IgD-negative memory B cell (primary cell): ENCODE results near the gene KRT33A. TPM values are rescaled to one million over a fixed set of nuclear protein-coding genes. Genes with fewer than 3 reads are reported as not detected.
"Not testable (repeated sequence)": the region's sequence is repeated elsewhere in the genome, so short reads cannot be mapped to it uniquely, and the experiment has no call there.

Source experiments
- H3K27ac Mint-ChIP-seq, 3 donors: one replicate each; pipeline ENCODE4 v1.8.0; 2020 to 2022; ENCODE audit warnings: mild to moderate bottlenecking in 3 of 3, mixed read lengths in 3 of 3, moderate library complexity in 1 of 3
- H3K27me3 Mint-ChIP-seq: one replicate; pipeline ENCODE4 v1.8.0; 2021; ENCODE audit warnings: mixed read lengths
- H3K36me3 Mint-ChIP-seq: one replicate; pipeline ENCODE4 v1.8.0; 2020; ENCODE audit warnings: mild to moderate bottlenecking, mixed read lengths
- H3K4me1 Mint-ChIP-seq, 3 donors: one replicate each; pipeline ENCODE4 v1.8.0; 2020 to 2022; ENCODE audit warnings: mixed read lengths in 3 of 3, mild to moderate bottlenecking in 1 of 3
- H3K4me3 Mint-ChIP-seq, 4 donors: one replicate each; pipeline ENCODE4 v1.8.0; 2020 to 2022; ENCODE audit warnings: mild to moderate bottlenecking in 4 of 4, mixed read lengths in 4 of 4, moderate library complexity in 3 of 4
- H3K9me3 Mint-ChIP-seq, 3 donors: one replicate each; pipeline ENCODE4 v1.8.0; 2020 to 2021; ENCODE audit warnings: mixed read lengths in 3 of 3, mild to moderate bottlenecking in 1 of 3
- polyA plus RNA-seq: library from polyadenylated mRNA; unstranded; fragments of 300-500 nt; fragmentation: Illumina TruSeq; gene quantifications from one replicate; pipeline ENCODE4 v1.2.3, GENCODE V29; 2021

Gene KRT33A
- polyA plus RNA-seq, 1 donor from 2014 or later = not detected

GRCh38 chr17:41381943-41382342 lies 31.3 kb upstream of the KRT33A start, which contains the start of gene KRT34:
Gene KRT34 (minus strand): TSS chr17:41382306. CDS start chr17:41382246, 60 bp downstream.
- peaks cover 3 to 16% (median 4%) of the 10 kb centered on the region in 3 donors for H3K9me3 Mint-ChIP-seq
- H3K4me1 Mint-ChIP-seq, H3K27me3 Mint-ChIP-seq, H3K4me3 Mint-ChIP-seq, H3K36me3 Mint-ChIP-seq, H3K27ac Mint-ChIP-seq: not testable (repeated sequence)

GRCh38 chr17:41380091-41380490 lies 29.5 kb upstream of the KRT33A start:
- not testable (repeated sequence) for H3K27ac Mint-ChIP-seq, H3K36me3 Mint-ChIP-seq, H3K9me3 Mint-ChIP-seq, H3K4me1 Mint-ChIP-seq, H3K27me3 Mint-ChIP-seq, H3K4me3 Mint-ChIP-seq

GRCh38 chr17:41377546-41377945 lies 26.9 kb upstream of the KRT33A start:
- Mint-ChIP-seq H3K27me3 (peaks cover 10% of the 10 kb centered on the region), H3K4me1 (no peaks in the 10 kb centered on the region), H3K4me3 (no peak overlapping the region), H3K27ac (no peak overlapping the region), H3K9me3 (peaks cover 0 to 4% (median 3%) of the 10 kb centered on the region in 3 donors), H3K36me3 (peaks cover 3% of the 10 kb centered on the region)

- Mint-ChIP-seq H3K4me3 (no peak within 1 kb of the TSS), H3K27me3 (peaks cover 10% of the 10 kb centered on the region), H3K9me3 (peaks cover 0 to 4% (median 0%) of the 10 kb centered on the region in 3 donors), H3K27ac (no peak within 1 kb of the TSS), H3K36me3 (no peaks in the 10 kb centered on the region), H3K4me1 (peaks cover 0 to 4% (median 0%) of the 10 kb centered on the region in 3 donors)
Measured at GRCh38 chr17:41369713-41370112, 19.1 kb upstream of the KRT33A start, which contains the start of gene KRT33B. Gene KRT33B (minus strand): TSS chr17:41369813. CDS start chr17:41369750, 63 bp downstream.

GRCh38 chr17:41369023-41369422 lies 18.4 kb upstream of the KRT33A start:
- H3K27ac Mint-ChIP-seq = no peak overlapping the region
- H3K4me1 Mint-ChIP-seq = peaks cover 0 to 7% (median 0%) of the 10 kb centered on the region in 3 donors
- no peak overlapping the region for H3K4me3 Mint-ChIP-seq
- peaks cover 0 to 4% (median 0%) of the 10 kb centered on the region in 3 donors for H3K9me3 Mint-ChIP-seq
- no peaks in the 10 kb centered on the region for H3K36me3 Mint-ChIP-seq
- peaks cover 8% of the 10 kb centered on the region for H3K27me3 Mint-ChIP-seq

- H3K27ac Mint-ChIP-seq = no peak overlapping the region
- peaks cover 8% of the 10 kb centered on the region for H3K27me3 Mint-ChIP-seq
- no peak overlapping the region for H3K4me3 Mint-ChIP-seq
- no peaks in the 10 kb centered on the region for H3K36me3 Mint-ChIP-seq
- peaks cover 0 to 7% (median 0%) of the 10 kb centered on the region in 3 donors for H3K4me1 Mint-ChIP-seq
- H3K9me3 Mint-ChIP-seq = peaks cover 0 to 2% (median 0%) of the 10 kb centered on the region in 3 donors
Measured at GRCh38 chr17:41367426-41368075, 16.9 kb upstream of the KRT33A start.

GRCh38 chr17:41366070-41366469 lies 15.4 kb upstream of the KRT33A start:
- peaks cover 0 to 3% (median 0%) of the 10 kb centered on the region in 3 donors for H3K9me3 Mint-ChIP-seq
- no peaks in the 10 kb centered on the region for H3K36me3 Mint-ChIP-seq
- H3K27ac Mint-ChIP-seq = no peak overlapping the region
- H3K4me1 Mint-ChIP-seq = peaks cover 0 to 7% (median 0%) of the 10 kb centered on the region in 3 donors
- H3K4me3 Mint-ChIP-seq = no peak overlapping the region
- H3K27me3 Mint-ChIP-seq = peaks cover 11% of the 10 kb centered on the region

GRCh38 chr17:41363881-41364280 lies 13.3 kb upstream of the KRT33A start:
- no peak overlapping the region for H3K27ac Mint-ChIP-seq
- H3K36me3 Mint-ChIP-seq = no peaks in the 10 kb centered on the region
- no peak overlapping the region for H3K4me3 Mint-ChIP-seq
- peaks cover 0 to 3% (median 2%) of the 10 kb centered on the region in 3 donors for H3K9me3 Mint-ChIP-seq
- H3K4me1 Mint-ChIP-seq = peaks cover 0 to 7% (median 0%) of the 10 kb centered on the region in 3 donors
- peaks cover 11% of the 10 kb centered on the region for H3K27me3 Mint-ChIP-seq

- peaks cover 0 to 7% (median 2%) of the 10 kb centered on the region in 3 donors for H3K9me3 Mint-ChIP-seq
- H3K36me3 Mint-ChIP-seq = no peaks in the 10 kb centered on the region
- no peak overlapping the region for H3K4me3 Mint-ChIP-seq
- peaks cover 0 to 3% (median 0%) of the 10 kb centered on the region in 3 donors for H3K4me1 Mint-ChIP-seq
- H3K27me3 Mint-ChIP-seq = peaks cover 7% of the 10 kb centered on the region
- no peak overlapping the region for H3K27ac Mint-ChIP-seq
Measured at GRCh38 chr17:41360296-41360995, 9.8 kb upstream of the KRT33A start.

- Mint-ChIP-seq H3K4me1 (no peaks in the 10 kb centered on the region), H3K27me3 (peaks cover 9% of the 10 kb centered on the region), H3K36me3 (no peaks in the 10 kb centered on the region), H3K4me3 (no peak overlapping the region), H3K27ac (no peak overlapping the region), H3K9me3 (peaks cover 0 to 4% (median 3%) of the 10 kb centered on the region in 3 donors)
Measured at GRCh38 chr17:41354536-41354935, 3.9 kb upstream of the KRT33A start.

GRCh38 chr17:41352597-41353366 lies 2.2 kb upstream of the KRT33A start:
- Mint-ChIP-seq H3K9me3 (peaks cover 0 to 4% (median 3%) of the 10 kb centered on the region in 3 donors), H3K4me3 (no peak overlapping the region), H3K36me3 (no peaks in the 10 kb centered on the region), H3K27ac (no peak overlapping the region), H3K27me3 (peaks cover 9% of the 10 kb centered on the region), H3K4me1 (no peaks in the 10 kb centered on the region)

- H3K27me3 Mint-ChIP-seq = peaks cover 8% of the 10 kb centered on the region
- no peak overlapping the region for H3K27ac Mint-ChIP-seq
- no peak overlapping the region for H3K4me3 Mint-ChIP-seq
- no peaks in the 10 kb centered on the region for H3K36me3 Mint-ChIP-seq
- H3K4me1 Mint-ChIP-seq = no peaks in the 10 kb centered on the region
- peaks cover 0 to 3% (median 0%) of the 10 kb centered on the region in 3 donors for H3K9me3 Mint-ChIP-seq
Measured at GRCh38 chr17:41351177-41351576, 549 bp upstream of the KRT33A start.

GRCh38 chr17:41347869-41348760 lies 2.5 kb downstream of the KRT33A start:
- no peaks in the 10 kb centered on the region for H3K36me3 Mint-ChIP-seq
- peaks cover 4 to 5% (median 4%) of the 10 kb centered on the region in 3 donors for H3K9me3 Mint-ChIP-seq
- H3K4me3 Mint-ChIP-seq = no peak overlapping the region
- no peaks in the 10 kb centered on the region for H3K4me1 Mint-ChIP-seq
- H3K27me3 Mint-ChIP-seq = peaks cover 8% of the 10 kb centered on the region
- H3K27ac Mint-ChIP-seq = no peak overlapping the region

GRCh38 chr17:41346421-41346820 lies 4.2 kb downstream of the KRT33A start:
- not testable (repeated sequence) for H3K36me3 Mint-ChIP-seq, H3K4me1 Mint-ChIP-seq, H3K4me3 Mint-ChIP-seq, H3K27ac Mint-ChIP-seq, H3K27me3 Mint-ChIP-seq
- peaks cover 4 to 19% (median 11%) of the 10 kb centered on the region in 3 donors for H3K9me3 Mint-ChIP-seq
